Measurements from ENCODE around the gene FARP1.

Gene FARP1

GRCh38 chr13:98461486-98462240 is 318.8 kb downstream of the FARP1 start:
- TF ChIP-seq ZBTB7A (IDR thresholded peaks at IDR 0.05; ENCODE audit: low read depth) (no peak), REST (IDR thresholded peaks at IDR 0.05; ENCODE audit: low read depth) (no peak), USF1 (IDR thresholded peaks at IDR 0.05) (no peak), TCF12 (IDR thresholded peaks at IDR 0.05; ENCODE audit: low read depth) (no peak), EP300 (IDR thresholded peaks at IDR 0.05; ENCODE audit: borderline replicate concordance) (no peak), TEAD4 (IDR thresholded peaks at IDR 0.05) (no peak), YY1 (IDR thresholded peaks at IDR 0.05; ENCODE audit: low read depth) (no peak), FOXM1 (IDR thresholded peaks at IDR 0.05; ENCODE audit: borderline replicate concordance, low read depth) (no peak), TAF1 (IDR thresholded peaks at IDR 0.05; ENCODE audit: low read depth) (no peak), MAX (IDR thresholded peaks at IDR 0.05) (no peak), CREB1 (IDR thresholded peaks at IDR 0.05; ENCODE audit: low read depth) (no peak), CEBPB (IDR thresholded peaks at IDR 0.05) (no peak), RAD21 (IDR thresholded peaks at IDR 0.05; ENCODE audit: low read depth) (no peak)

- no peak for TF ChIP-seq USF1 (IDR thresholded peaks at IDR 0.05)
- TF ChIP-seq RAD21 (IDR thresholded peaks at IDR 0.05; ENCODE audit: low read depth), result no peak
- TF ChIP-seq TAF1 (IDR thresholded peaks at IDR 0.05; ENCODE audit: low read depth), result no peak
- no peak for TF ChIP-seq ZBTB7A (IDR thresholded peaks at IDR 0.05; ENCODE audit: low read depth)
- TF ChIP-seq NFIC (IDR thresholded peaks at IDR 0.05), result no peak
- no peak for TF ChIP-seq TEAD4 (IDR thresholded peaks at IDR 0.05)
- TF ChIP-seq YY1 (IDR thresholded peaks at IDR 0.05; ENCODE audit: low read depth), result no peak
- no peak for TF ChIP-seq MAX (IDR thresholded peaks at IDR 0.05)
- no peak for TF ChIP-seq EP300 (IDR thresholded peaks at IDR 0.05; ENCODE audit: borderline replicate concordance)
- no peak for TF ChIP-seq FOXM1 (IDR thresholded peaks at IDR 0.05; ENCODE audit: borderline replicate concordance, low read depth)
- no peak for TF ChIP-seq REST (IDR thresholded peaks at IDR 0.05; ENCODE audit: low read depth)
- no peak for TF ChIP-seq CEBPB (IDR thresholded peaks at IDR 0.05)
- TF ChIP-seq EGR1 (IDR thresholded peaks at IDR 0.05), result no peak
- TF ChIP-seq CREB1 (IDR thresholded peaks at IDR 0.05; ENCODE audit: low read depth), result no peak
- TF ChIP-seq TCF12 (IDR thresholded peaks at IDR 0.05; ENCODE audit: low read depth), result no peak
Measured at GRCh38 chr13:98462241-98462882, 319.5 kb downstream of the FARP1 start.

- TF ChIP-seq NFIC (IDR thresholded peaks at IDR 0.05) (no peak), FOXM1 (IDR thresholded peaks at IDR 0.05; ENCODE audit: borderline replicate concordance, low read depth) (no peak), ZBTB7A (IDR thresholded peaks at IDR 0.05; ENCODE audit: low read depth) (no peak), USF1 (IDR thresholded peaks at IDR 0.05) (no peak), YY1 (IDR thresholded peaks at IDR 0.05; ENCODE audit: low read depth) (no peak), REST (IDR thresholded peaks at IDR 0.05; ENCODE audit: low read depth) (no peak), CREB1 (IDR thresholded peaks at IDR 0.05; ENCODE audit: low read depth) (no peak), TAF1 (IDR thresholded peaks at IDR 0.05; ENCODE audit: low read depth) (no peak), TCF12 (IDR thresholded peaks at IDR 0.05; ENCODE audit: low read depth) (no peak), TEAD4 (IDR thresholded peaks at IDR 0.05) (no peak), EGR1 (IDR thresholded peaks at IDR 0.05) (no peak), EP300 (IDR thresholded peaks at IDR 0.05; ENCODE audit: borderline replicate concordance) (no peak), RAD21 (IDR thresholded peaks at IDR 0.05; ENCODE audit: low read depth) (no peak), CEBPB (IDR thresholded peaks at IDR 0.05) (no peak), MAX (IDR thresholded peaks at IDR 0.05) (no peak)
Measured at GRCh38 chr13:98462946-98463345, 320.1 kb downstream of the FARP1 start.
